ENCODE data around the gene HIP1R. TPM values are rescaled to one million over a fixed set of nuclear protein-coding genes. Genes with fewer than 3 reads are reported as not detected.

HIP1R gene
- total RNA-seq, 6 donors from 2014 or later, result 34.2 to 137 (median 46.9) TPM

DNA sequence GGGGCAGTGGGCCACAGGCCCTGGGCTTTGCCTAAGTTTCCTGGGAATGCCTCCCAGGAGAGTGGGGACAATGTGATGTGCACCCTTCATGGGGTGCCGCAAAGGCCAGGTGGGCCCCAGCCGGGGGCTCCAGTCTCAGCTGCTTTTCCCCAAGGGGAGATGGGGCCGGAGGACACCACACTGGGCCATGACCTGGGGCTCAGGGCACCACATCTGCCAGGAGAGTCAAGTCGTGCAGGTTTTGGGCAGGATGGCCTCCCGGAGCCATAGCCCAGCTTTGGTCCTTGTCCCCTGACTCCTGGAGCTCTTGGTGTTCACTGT is 12.2 kb downstream of the HIP1R start:
- no peak for TF ChIP-seq EP300 (IDR thresholded peaks at IDR 0.05)
- no peak for TF ChIP-seq POLR2A (IDR thresholded peaks at IDR 0.05)
- TF ChIP-seq POLR2AphosphoS5 (IDR thresholded peaks at IDR 0.05), result no peak
- TF ChIP-seq, protein P1, sequence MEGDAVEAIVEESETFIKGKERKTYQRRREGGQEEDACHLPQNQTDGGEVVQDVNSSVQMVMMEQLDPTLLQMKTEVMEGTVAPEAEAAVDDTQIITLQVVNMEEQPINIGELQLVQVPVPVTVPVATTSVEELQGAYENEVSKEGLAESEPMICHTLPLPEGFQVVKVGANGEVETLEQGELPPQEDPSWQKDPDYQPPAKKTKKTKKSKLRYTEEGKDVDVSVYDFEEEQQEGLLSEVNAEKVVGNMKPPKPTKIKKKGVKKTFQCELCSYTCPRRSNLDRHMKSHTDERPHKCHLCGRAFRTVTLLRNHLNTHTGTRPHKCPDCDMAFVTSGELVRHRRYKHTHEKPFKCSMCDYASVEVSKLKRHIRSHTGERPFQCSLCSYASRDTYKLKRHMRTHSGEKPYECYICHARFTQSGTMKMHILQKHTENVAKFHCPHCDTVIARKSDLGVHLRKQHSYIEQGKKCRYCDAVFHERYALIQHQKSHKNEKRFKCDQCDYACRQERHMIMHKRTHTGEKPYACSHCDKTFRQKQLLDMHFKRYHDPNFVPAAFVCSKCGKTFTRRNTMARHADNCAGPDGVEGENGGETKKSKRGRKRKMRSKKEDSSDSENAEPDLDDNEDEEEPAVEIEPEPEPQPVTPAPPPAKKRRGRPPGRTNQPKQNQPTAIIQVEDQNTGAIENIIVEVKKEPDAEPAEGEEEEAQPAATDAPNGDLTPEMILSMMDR (IDR thresholded peaks at IDR 0.05), result no peak
- Histone ChIP-seq H3K27ac (no peak overlapping the region), H3K36me3 (peaks cover 0 to 19% (median 6%) of the 10 kb centered on the region in 4 donors), H3K4me3 (no peak overlapping the region), H3K27me3 (no peaks in the 10 kb centered on the region), H3K9me3 (no peaks in the 10 kb centered on the region), H3K4me1 (peaks cover 21 to 29% (median 25%) of the 10 kb centered on the region in 4 donors)
- WGBS, 2 donors, result 97% methylated on average over 4 of the region's 5 CpGs; no CpG with 5 or more reads in 1 of the 2 donors
- no peak for ATAC-seq (ENCODE audit: low FRiP score in 2 of 2)
- DNase-seq, result peak in 1 of 2 donors; percentile 44

DNA sequence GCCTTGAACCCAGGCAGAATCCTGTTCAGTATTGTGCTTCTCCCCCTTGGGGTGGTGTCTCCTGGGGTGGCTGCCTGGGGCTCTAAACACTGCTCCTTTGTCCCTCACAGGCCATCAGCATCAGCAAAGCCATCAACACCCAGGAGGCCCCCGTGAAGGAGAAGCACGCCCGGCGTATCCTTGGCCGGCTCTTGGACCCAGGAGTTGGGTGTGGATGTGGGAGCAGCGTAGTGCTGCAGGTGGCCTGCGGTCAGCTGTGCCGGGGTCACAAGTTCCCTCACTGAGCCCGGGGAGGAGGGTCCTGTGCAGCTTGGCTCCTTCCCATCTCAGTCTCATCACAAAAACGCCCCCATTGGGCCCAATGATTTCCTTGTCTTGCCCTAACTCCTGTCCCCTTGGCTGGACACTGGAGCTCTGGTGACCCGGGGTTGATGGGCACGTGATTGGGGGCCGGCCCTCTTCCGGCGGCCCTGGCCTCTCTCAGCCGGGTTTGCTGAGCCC is 12.7 kb downstream of the HIP1R start:
- Histone ChIP-seq H3K27ac (no peak overlapping the region), H3K4me3 (no peak overlapping the region), H3K27me3 (no peaks in the 10 kb centered on the region), H3K9me3 (no peaks in the 10 kb centered on the region), H3K36me3 (peaks cover 0 to 19% (median 6%) of the 10 kb centered on the region in 4 donors), H3K4me1 (peaks cover 21 to 29% (median 25%) of the 10 kb centered on the region in 4 donors)
- no peak for ATAC-seq (ENCODE audit: low FRiP score in 2 of 2)
- DNase-seq, result peak in 1 of 2 donors; percentile 37
- no peak for TF ChIP-seq POLR2AphosphoS5 (IDR thresholded peaks at IDR 0.05)
- TF ChIP-seq EP300 (IDR thresholded peaks at IDR 0.05), result no peak
- TF ChIP-seq, protein P1 (IDR thresholded peaks at IDR 0.05), result no peak
- no peak for TF ChIP-seq POLR2A (IDR thresholded peaks at IDR 0.05)
- WGBS, 2 donors, result 93 to 95% methylated on average over 4 to 14 of the region's 16 CpGs

DNA sequence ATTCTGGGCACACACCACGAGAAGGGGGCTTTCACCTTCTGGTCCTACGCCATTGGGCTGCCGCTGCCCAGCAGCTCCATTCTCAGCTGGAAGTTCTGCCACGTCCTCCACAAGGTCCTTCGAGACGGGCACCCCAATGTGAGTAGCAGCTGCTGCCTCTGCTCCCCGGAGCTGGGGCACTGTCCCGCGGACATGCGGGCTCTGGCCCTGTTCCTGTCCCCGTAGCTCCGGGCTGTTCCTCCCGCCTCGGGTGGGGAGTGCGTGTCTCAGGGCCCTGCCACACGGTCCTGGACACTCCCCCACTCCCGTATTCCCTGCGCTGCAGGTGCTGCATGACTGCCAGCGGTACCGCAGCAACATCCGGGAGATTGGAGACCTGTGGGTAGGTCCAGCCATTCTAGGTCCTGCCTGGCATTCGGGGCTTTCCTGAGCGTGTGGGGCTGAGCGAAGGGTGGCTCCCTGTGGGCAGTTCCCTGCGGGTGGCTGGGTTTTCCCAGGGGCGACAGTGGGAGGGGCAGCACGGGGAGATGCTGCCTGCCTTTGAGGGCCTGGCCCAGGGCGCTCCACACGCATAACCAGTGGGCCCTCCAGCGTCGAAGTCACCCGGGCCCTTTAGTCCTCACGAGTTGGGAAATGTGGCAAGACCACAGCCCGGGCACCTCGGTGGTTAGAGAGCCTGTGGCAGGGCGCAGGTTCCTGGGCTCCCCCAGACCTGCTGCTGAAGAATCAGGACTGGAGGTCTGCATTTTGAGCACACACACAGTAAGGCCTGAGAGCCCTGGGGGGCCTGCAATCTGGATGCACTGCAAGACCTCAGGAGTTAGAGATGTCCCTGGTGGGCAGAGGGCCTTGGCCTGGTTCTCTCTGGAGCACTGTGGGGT is 13.5 kb downstream of the HIP1R start:
- Histone ChIP-seq H3K9me3 (no peaks in the 10 kb centered on the region), H3K27me3 (no peaks in the 10 kb centered on the region), H3K4me1 (peaks cover 18 to 30% (median 25%) of the 10 kb centered on the region in 4 donors), H3K27ac (peak overlapping the region in 2 of 4 donors; percentile 34 to 40), H3K4me3 (no peak overlapping the region), H3K36me3 (peaks cover 0 to 19% (median 6%) of the 10 kb centered on the region in 4 donors)
- peak in 1 of 2 donors; percentile 73 for DNase-seq
- 89 to 90% methylated on average over 22 to 36 of the region's 36 CpGs for WGBS, 2 donors
- no peak for TF ChIP-seq POLR2A (IDR thresholded peaks at IDR 0.05)
- no peak for ATAC-seq (ENCODE audit: low FRiP score in 2 of 2)

DNA sequence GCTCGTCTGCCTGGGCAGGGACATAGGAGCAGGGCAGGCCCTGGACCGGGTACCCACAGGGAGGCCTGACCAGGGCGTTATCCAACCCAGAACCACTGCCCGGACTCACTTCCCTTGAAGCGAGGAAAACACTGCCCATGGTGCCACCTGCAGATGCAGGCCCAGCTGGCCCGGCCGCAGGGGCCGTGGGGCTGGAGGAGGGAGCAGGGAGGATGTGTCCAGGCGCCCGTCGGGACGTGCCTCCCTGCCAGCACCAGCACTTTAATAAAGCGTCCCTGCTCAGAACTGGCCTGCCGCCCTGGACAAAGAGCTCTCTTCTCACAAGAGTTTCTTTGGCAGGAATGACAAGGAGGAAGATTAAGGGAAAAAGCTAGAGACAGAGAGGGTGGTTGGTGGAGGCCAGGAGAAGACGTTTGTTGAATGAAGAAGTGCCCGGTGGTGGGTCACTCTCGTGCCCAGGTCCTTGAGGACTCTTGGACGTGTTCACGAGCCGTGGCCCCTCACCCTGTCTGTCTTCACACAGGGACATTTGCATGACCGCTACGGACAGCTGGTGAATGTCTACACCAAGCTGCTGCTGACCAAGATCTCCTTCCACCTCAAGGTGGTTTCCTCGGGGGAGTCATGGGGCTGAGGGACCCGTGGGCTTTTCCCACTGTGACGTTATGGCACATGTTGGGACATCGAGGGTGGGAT is 14.2 kb downstream of the HIP1R start:
- ATAC-seq (ENCODE audit: low FRiP score in 2 of 2), result no peak
- peak in 1 of 2 donors; percentile 57 for DNase-seq
- Histone ChIP-seq H3K27me3 (no peaks in the 10 kb centered on the region), H3K4me1 (peaks cover 18 to 33% (median 27%) of the 10 kb centered on the region in 4 donors), H3K27ac (peak overlapping the region in 2 of 4 donors; percentile 34 to 40), H3K36me3 (peaks cover 0 to 23% (median 6%) of the 10 kb centered on the region in 4 donors), H3K9me3 (no peaks in the 10 kb centered on the region), H3K4me3 (no peak overlapping the region)
- 68 to 79% methylated on average over 18 to 22 of the region's 26 CpGs for WGBS, 2 donors
- TF ChIP-seq, protein P1 (IDR thresholded peaks at IDR 0.05), result no peak
- TF ChIP-seq POLR2AphosphoS5 (IDR thresholded peaks at IDR 0.05) (no peak), POLR2A (IDR thresholded peaks at IDR 0.05) (no peak), EP300 (IDR thresholded peaks at IDR 0.05) (no peak)

DNA sequence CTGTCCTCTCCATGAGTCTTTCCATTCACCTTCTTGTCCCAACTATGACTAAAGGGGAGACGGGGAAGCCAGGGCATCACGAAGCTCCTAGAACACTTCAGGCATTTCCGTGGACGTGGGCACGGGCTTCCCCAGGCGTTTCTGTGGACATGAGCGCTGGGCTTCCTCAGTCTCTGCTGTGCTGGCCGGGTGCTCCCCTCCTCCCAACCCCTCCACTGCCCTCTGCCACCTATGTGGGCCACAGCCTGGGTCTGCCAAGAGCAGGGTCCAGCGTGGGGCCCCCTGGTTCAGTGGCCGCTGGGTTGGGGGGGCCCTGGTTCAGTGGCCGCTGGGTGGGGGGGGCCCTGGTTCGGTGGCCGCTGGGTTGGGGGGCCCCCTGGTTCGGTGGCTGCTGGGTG is 14.8 kb downstream of the HIP1R start:
- DNase-seq, result no peak
- H3K27ac ChIP-seq, result peak overlapping the region in 2 of 4 donors; percentile 34 to 40
- 99% methylated on average over 8 of the region's 14 CpGs; no CpG with 5 or more reads in 1 of the 2 donors for WGBS, 2 donors

More for the DNA sequence above, 14.8 kb downstream of the HIP1R start:
- H3K4me3 ChIP-seq, result no peak overlapping the region
- H3K27me3 ChIP-seq, result no peaks in the 10 kb centered on the region
- peaks cover 18 to 33% (median 27%) of the 10 kb centered on the region in 4 donors for H3K4me1 ChIP-seq
- ATAC-seq (ENCODE audit: low FRiP score in 2 of 2), result no peak
- no peaks in the 10 kb centered on the region for H3K9me3 ChIP-seq
- peaks cover 0 to 29% (median 9%) of the 10 kb centered on the region in 4 donors for H3K36me3 ChIP-seq
- TF ChIP-seq, protein P1 (IDR thresholded peaks at IDR 0.05), result no peak
- no peak for TF ChIP-seq POLR2A (IDR thresholded peaks at IDR 0.05)
- TF ChIP-seq POLR2AphosphoS5 (IDR thresholded peaks at IDR 0.05), result no peak

All from upper lobe of left lung (tissue), 6 donors.